Colonic mucosa (tissue), 4 donors: ENCODE measurements around the gene PYGM. TPM values are rescaled to one million over a fixed set of nuclear protein-coding genes. Genes with fewer than 3 reads are reported as not detected.

Experiments
- DNase-seq: peaks from one replicate; pipeline ENCODE4 v3.0.0-alpha.2; 2020
- H3K27ac ChIP-seq: fragments of 200-600 bp; one replicate; pipeline ENCODE4 v1.8.0; 2021
- H3K27me3 ChIP-seq: fragments of 200-600 bp; one replicate; pipeline ENCODE4 v1.8.0; 2021
- H3K36me3 ChIP-seq: fragments of 200-600 bp; one replicate; pipeline ENCODE4 v1.8.0; 2021
- H3K4me1 ChIP-seq: fragments of 200-600 bp; one replicate; pipeline ENCODE4 v1.8.0; 2021; ENCODE audit warnings: mild to moderate bottlenecking
- H3K4me3 ChIP-seq: fragments of 200-600 bp; one replicate; pipeline ENCODE4 v1.8.0; 2021
- H3K9ac ChIP-seq, 2 donors: one replicate each; pipeline ENCODE4 v1.7.0; 2013; ENCODE audit warnings: control low read depth in 2 of 2, low read depth in 2 of 2, low read length in 2 of 2
- H3K9me3 ChIP-seq: fragments of 200-600 bp; one replicate; pipeline ENCODE4 v1.8.0; 2021
- CTCF ChIP-seq: fragments of 200-600 bp; IDR thresholded peaks from one replicate; pipeline ENCODE4 v1.8.0; 2022; ENCODE audit warnings: antibody characterized with exemption, mild to moderate bottlenecking
- intact Hi-C: fragments of 100-400 bp; cut with DNase I; formaldehyde crosslinking; loops from one replicate; pipeline ENCODE4 v1.14.1; 2022
- total RNA-seq, 2 donors: library from RNA; stranded (reverse); fragmentation: NEBNext Ultra II Directional in 1 of 2; extraction: Animal tissue kit (Norgen Biotek cat#: 25700) in 1 of 2; gene quantifications; one replicate each; pipeline ENCODE4 v1.2.1, GENCODE V29; 2021
- donor health status: healthy.
- donor health status: DM: no; HTN: no; CAD: no.
- donor health status: DM: no; HTN: no; CAD: no.

PYGM gene
- total RNA-seq, 2 donors from 2014 or later = 1.6 to 2.7 TPM

GRCh38 chr11:64784813-64785581 is 25.2 kb upstream of the PYGM start:
- H3K9me3 ChIP-seq = no peaks in the 10 kb centered on the region
- DNase-seq = no peak
- intact Hi-C loops = loop anchor here (5.0 kb wide), 2 partner anchors 57 to 107 kb away; partner anchors contain the start of gene CDC42BPG
- peak overlapping the region; percentile 17 for H3K27ac ChIP-seq
- no peaks in the 10 kb centered on the region for H3K36me3 ChIP-seq
- no peak overlapping the region for H3K9ac ChIP-seq
- H3K4me3 ChIP-seq = no peak overlapping the region
- no peak for TF ChIP-seq CTCF
- no peaks in the 10 kb centered on the region for H3K27me3 ChIP-seq
- H3K4me1 ChIP-seq = no peaks in the 10 kb centered on the region

DNA sequence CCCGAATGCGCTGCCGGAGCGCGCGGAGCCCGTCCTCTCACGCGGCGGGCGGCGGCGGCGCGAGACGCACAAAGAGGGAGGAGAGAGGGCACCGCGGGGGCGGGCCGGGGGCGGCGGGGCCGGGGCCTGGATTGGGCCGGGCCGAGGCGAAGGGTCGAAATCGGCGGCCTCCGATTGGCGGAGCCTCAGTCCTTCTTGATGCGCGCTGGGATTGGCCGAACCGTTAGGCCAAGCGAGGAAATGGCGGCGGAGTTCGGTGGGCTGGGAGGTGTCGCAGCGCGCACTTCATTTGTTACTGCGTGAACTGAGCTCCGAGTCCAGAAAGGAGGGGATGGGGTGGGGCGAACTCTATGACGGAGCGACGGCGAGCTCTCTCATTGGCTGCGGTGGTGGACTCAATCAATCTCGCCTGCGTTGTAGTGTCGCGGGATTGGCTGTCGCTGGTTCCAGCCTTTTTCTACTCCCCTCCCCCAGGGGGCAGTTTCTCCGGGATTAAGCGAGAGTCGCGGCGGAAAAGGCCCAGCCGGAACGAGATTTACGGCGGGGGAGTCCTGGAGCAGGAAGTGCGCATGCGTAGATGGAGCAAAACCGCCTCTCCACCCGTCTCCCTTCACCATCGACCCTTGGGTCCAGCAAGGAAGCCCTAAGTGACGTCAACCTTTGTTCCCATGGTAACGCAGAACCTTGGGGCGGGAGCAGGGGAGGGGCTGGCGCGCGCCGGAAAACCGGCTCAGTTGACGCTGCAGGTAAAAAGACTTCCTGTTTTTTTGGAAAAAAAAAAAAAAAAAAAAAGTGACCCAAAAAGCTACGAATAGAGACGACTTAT is 18.9 kb upstream of the PYGM start, which contains the start of gene SF1:
SF1 (minus strand) TSS at position 70 of the 826 bp plus-strand sequence. CDS start 150 bp downstream, outside the sequence.
- H3K27ac ChIP-seq = peak within 1 kb of the TSS; percentile 96
- peaks cover 9% of the 10 kb centered on the region for H3K4me1 ChIP-seq
- DNase-seq = peak; percentile 99

DNA sequence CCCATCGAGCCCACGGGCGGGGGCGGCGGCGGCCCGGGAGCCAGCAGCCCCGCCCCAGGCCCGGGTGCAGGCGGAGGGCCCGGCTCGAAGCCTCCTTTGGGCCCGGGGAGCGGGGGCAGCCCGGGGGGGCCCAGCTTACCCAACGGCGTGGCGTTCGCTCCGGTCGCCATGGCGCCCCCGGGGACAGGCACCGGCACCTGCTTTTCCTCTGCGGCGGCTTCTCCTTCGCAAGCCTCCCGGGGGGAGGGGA is 18.4 kb upstream of the PYGM start:
- Histone ChIP-seq H3K9ac (peak overlapping the region; percentile 78 to 97), H3K9me3 (no peaks in the 10 kb centered on the region), H3K4me1 (peaks cover 9% of the 10 kb centered on the region), H3K27me3 (no peaks in the 10 kb centered on the region), H3K36me3 (peaks cover 19% of the 10 kb centered on the region), H3K27ac (peak overlapping the region; percentile 96), H3K4me3 (peak overlapping the region; percentile 67)
- intact Hi-C loops = no loop called here
- no peak for TF ChIP-seq CTCF
- no peak for DNase-seq

More for the DNA sequence above, 18.9 kb upstream of the PYGM start, which contains the start of gene SF1:
- TF ChIP-seq CTCF = no peak
- peaks cover 14% of the 10 kb centered on the region for H3K36me3 ChIP-seq
- H3K9me3 ChIP-seq = no peaks in the 10 kb centered on the region
- peak within 1 kb of the TSS; percentile 72 for H3K4me3 ChIP-seq
- peak within 1 kb of the TSS; percentile 78 to 97 for H3K9ac ChIP-seq
- no peaks in the 10 kb centered on the region for H3K27me3 ChIP-seq
- intact Hi-C loops = no loop called here

GRCh38 chr11:64777449-64778222 is 17.9 kb upstream of the PYGM start:
- peak overlapping the region; percentile 96 for H3K27ac ChIP-seq
- no peaks in the 10 kb centered on the region for H3K9me3 ChIP-seq
- no peaks in the 10 kb centered on the region for H3K27me3 ChIP-seq
- TF ChIP-seq CTCF = no peak
- peak overlapping the region; percentile 72 for H3K4me3 ChIP-seq
- peaks cover 23% of the 10 kb centered on the region for H3K36me3 ChIP-seq
- H3K9ac ChIP-seq = peak overlapping the region; percentile 69 to 97
- intact Hi-C loops = no loop called here
- peaks cover 9% of the 10 kb centered on the region for H3K4me1 ChIP-seq
- DNase-seq = peak; percentile 75

DNA sequence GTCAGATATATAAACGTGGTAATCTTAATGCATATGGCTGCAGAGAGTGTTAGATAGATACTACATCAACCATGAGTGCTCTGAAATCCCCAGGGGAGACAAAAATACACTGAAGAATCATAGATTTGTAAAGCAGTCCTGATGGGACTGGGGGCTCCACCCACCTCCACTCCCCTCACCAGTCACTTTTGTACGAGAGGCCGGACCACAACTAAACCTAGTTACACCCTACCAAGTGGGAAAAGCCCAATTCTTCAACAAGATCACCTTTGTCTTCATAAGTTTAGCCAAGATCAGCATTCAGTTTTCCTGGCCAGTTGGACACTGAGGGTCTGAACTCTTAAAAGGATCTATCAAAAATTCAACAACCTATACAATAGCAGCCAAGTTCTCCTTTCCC is 17.1 kb upstream of the PYGM start:
- peaks cover 9% of the 10 kb centered on the region for H3K4me1 ChIP-seq
- peak overlapping the region; percentile 72 for H3K4me3 ChIP-seq
- intact Hi-C loops = no loop called here
- TF ChIP-seq CTCF = no peak
- no peak for DNase-seq
- H3K27ac ChIP-seq = peak overlapping the region; percentile 37
- peak overlapping the region; percentile 69 to 74 for H3K9ac ChIP-seq
- H3K36me3 ChIP-seq = peaks cover 23% of the 10 kb centered on the region
- no peaks in the 10 kb centered on the region for H3K27me3 ChIP-seq
- H3K9me3 ChIP-seq = no peaks in the 10 kb centered on the region
